OCI-LY1 (cell line): ENCODE measurements around the gene MBD5.

Experiments
- H2AFZ ChIP-seq: fragments of 200-600 bp; sonication (generic), shearing (Covaris generic); 2 replicates; pipeline ENCODE4 v1.6.0; 2014; ENCODE audit warnings: antibody characterized with exemption, mild to moderate bottlenecking, low read length
- H3F3A ChIP-seq: fragments of 200-600 bp; sonication (generic), shearing (Covaris generic); 2 replicates; pipeline ENCODE4 v1.6.0; 2014; ENCODE audit warnings: mild to moderate bottlenecking, antibody characterized with exemption, low read length, moderate library complexity; ENCODE audit not compliant: insufficient read depth
- H3K27ac ChIP-seq: fragments of 200-600 bp; sonication (generic); 2 replicates; pipeline ENCODE4 v1.5.1; 2014; ENCODE audit warnings: low read length, mixed run types, mild to moderate bottlenecking, low read depth; ENCODE audit not compliant: poor library complexity, severe bottlenecking
- H3K27me3 ChIP-seq: fragments of 200-600 bp; sonication (generic); 2 replicates; pipeline ENCODE4 v1.6.0; 2014; ENCODE audit warnings: antibody characterized with exemption, mild to moderate bottlenecking, low read length, moderate library complexity; ENCODE audit not compliant: insufficient read depth
- H3K36me3 ChIP-seq: fragments of 200-600 bp; sonication (generic); 2 replicates; pipeline ENCODE4 v1.6.1; 2014; ENCODE audit warnings: mild to moderate bottlenecking, antibody characterized with exemption, low read length, moderate library complexity, mixed read lengths; ENCODE audit not compliant: insufficient read depth
- H3K4me1 ChIP-seq: fragments of 200-600 bp; sonication (generic); 2 replicates; pipeline ENCODE4 v1.5.1; 2014; ENCODE audit warnings: mild to moderate bottlenecking, low read length, moderate library complexity; ENCODE audit not compliant: insufficient read depth, severe bottlenecking
- H3K4me2 ChIP-seq: fragments of 200-600 bp; sonication (generic), shearing (Covaris generic); 2 replicates; pipeline ENCODE4 v1.6.1; 2014; ENCODE audit warnings: low read length
- H3K4me3 ChIP-seq: fragments of 200-600 bp; sonication (generic); 2 replicates; pipeline ENCODE4 v1.5.1; 2014; ENCODE audit warnings: low read length, low read depth, mild to moderate bottlenecking, mixed read lengths; ENCODE audit not compliant: poor library complexity, severe bottlenecking
- H3K79me2 ChIP-seq: fragments of 200-600 bp; shearing (Covaris generic); 2 replicates; pipeline ENCODE4 v1.6.1; 2016; ENCODE audit warnings: mixed run types, low read length, mixed read lengths; ENCODE audit not compliant: insufficient read depth
- H3K9ac ChIP-seq: fragments of 200-600 bp; sonication (generic), shearing (Covaris generic); 2 replicates; pipeline ENCODE4 v1.6.1; 2014; ENCODE audit warnings: mild to moderate bottlenecking, low read length, mixed read lengths
- H3K9me2 ChIP-seq: fragments of 200-600 bp; sonication (generic), shearing (Covaris generic); 2 replicates; pipeline ENCODE4 v1.6.1; 2014; ENCODE audit warnings: low read depth, mild to moderate bottlenecking, low read length, mixed read lengths
- H3K9me3 ChIP-seq: fragments of 200-600 bp; shearing (Covaris generic); 2 replicates; pipeline ENCODE4 v1.6.1; 2014; ENCODE audit warnings: low read length, mixed read lengths
- H4K20me1 ChIP-seq: fragments of 200-600 bp; sonication (generic), shearing (Covaris generic); 2 replicates; pipeline ENCODE4 v1.6.0; 2016; ENCODE audit warnings: mild to moderate bottlenecking, low read length; ENCODE audit not compliant: insufficient read depth
- EZH2 ChIP-seq: fragments of 200-600 bp; sonication (generic), shearing (Covaris generic); IDR thresholded peaks from 2 replicates; pipeline ENCODE4 v1.8.0; 2017; ENCODE audit warnings: borderline replicate concordance, mixed run types, mild to moderate bottlenecking, antibody characterized with exemption, low read length, moderate library complexity, mixed read lengths
- TF ChIP-seq, protein P1 (sequence below): fragments of 200-600 bp; sonication (generic), shearing (Covaris generic); IDR thresholded peaks from 2 replicates; pipeline ENCODE4 v1.5.1; 2017; ENCODE audit warnings: mild to moderate bottlenecking, antibody characterized with exemption, low read length, moderate library complexity, mixed read lengths

The MBD5 gene

DNA sequence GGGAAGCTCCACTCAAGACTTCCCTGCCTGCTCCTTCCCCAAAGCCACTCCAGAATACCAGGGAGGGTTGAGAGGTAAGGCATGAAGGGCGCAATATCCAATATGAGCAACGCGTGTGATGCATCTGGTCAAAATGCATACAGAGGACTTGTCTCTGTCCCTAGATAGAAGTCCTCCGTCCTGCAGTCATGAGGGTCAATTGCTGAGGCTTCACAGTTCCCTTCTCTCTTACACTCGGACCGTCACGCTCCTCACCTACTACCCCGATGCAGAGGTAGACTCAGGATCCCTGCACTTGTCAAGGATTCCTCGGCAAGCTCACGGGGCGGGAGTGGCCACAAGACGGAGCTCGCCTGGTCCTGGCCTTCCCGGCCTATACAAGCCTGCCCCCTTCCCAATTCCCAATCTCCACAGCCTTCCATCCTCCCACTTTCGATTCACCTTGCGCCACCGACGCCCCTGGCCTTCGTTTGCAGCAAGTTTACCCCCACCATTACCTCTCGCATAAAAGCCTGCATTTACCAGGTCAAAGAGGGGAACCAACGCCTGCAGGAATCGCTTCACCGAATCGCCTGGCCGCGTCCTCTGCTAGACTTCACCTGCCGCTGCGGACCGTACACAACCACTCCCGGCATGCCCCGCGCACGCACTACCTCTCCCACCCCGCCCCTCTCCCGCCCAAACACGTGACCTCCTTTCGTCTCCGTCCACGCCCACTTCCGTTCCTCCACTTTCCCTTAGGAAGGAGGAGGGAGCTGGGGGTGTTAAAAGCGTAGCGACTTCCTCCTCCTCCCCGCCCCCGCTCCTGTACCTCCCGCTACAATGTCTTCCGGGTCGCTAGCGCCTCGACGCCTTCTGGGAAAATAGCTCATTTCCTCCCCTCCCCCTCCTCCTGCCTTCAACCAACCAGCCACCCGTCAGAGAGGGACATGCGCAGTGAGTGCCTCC lies 506 bp upstream of the MBD5 start, which contains the start of gene ORC4:
Gene ORC4 (minus strand): TSS at position 627 of the 948 bp plus-strand sequence. CDS start 44,779 bp downstream, outside the sequence.
- TF ChIP-seq EZH2: no peak
- TF ChIP-seq, protein P1, sequence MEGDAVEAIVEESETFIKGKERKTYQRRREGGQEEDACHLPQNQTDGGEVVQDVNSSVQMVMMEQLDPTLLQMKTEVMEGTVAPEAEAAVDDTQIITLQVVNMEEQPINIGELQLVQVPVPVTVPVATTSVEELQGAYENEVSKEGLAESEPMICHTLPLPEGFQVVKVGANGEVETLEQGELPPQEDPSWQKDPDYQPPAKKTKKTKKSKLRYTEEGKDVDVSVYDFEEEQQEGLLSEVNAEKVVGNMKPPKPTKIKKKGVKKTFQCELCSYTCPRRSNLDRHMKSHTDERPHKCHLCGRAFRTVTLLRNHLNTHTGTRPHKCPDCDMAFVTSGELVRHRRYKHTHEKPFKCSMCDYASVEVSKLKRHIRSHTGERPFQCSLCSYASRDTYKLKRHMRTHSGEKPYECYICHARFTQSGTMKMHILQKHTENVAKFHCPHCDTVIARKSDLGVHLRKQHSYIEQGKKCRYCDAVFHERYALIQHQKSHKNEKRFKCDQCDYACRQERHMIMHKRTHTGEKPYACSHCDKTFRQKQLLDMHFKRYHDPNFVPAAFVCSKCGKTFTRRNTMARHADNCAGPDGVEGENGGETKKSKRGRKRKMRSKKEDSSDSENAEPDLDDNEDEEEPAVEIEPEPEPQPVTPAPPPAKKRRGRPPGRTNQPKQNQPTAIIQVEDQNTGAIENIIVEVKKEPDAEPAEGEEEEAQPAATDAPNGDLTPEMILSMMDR: no peak; the same call in 1 of the 2 replicates

DNA sequence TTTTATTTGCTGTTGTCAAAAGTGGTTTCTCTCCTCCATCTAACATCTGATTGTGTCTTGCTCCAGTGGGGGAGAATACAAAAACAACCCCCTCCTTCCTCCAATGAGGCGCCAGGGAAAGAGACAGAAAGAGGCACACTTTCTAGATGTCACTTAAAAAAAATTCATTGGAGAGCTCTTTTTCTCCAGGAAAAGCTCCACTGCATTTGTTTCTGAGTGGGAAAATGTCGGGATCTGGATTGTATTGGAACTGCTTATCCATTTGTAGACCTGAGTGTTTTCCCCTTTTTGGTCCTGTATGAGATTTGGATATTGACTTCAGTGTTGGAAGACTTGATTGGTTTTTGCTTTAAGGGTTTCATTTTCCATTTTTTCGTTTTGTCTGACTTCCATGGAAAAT lies 995 bp downstream of the MBD5 start:
- Histone ChIP-seq H3K4me1 (peaks cover 49% of the 10 kb centered on the region), H3F3A (no peaks in the 10 kb centered on the region), H3K36me3 (0 out of 2 replicates have a peak, but pooled peaks cover 7% of the 10 kb centered on the region), H3K9ac (peak overlapping the region; percentile 94), H3K4me2 (peak overlapping the region; percentile 96), H4K20me1 (no peaks in the 10 kb centered on the region), H3K27me3 (no peaks in the 10 kb centered on the region), H2AFZ (no peak overlapping the region), H3K27ac (peak overlapping the region; percentile 86), H3K79me2 (peaks cover 88% of the 10 kb centered on the region), H3K4me3 (peak overlapping the region; percentile 78), H3K9me3 (no peaks in the 10 kb centered on the region), H3K9me2 (no peaks in the 10 kb centered on the region)
- TF ChIP-seq, protein P1: no peak
- no peak for TF ChIP-seq EZH2

More for the DNA sequence above, 506 bp upstream of the MBD5 start, which contains the start of gene ORC4:
- Histone ChIP-seq H4K20me1 (no peaks in the 10 kb centered on the region), H3K4me3 (peak within 1 kb of the TSS; percentile 78), H3K79me2 (peaks cover 80% of the 10 kb centered on the region), H3K4me2 (peak within 1 kb of the TSS; percentile 96), H3K27me3 (no peaks in the 10 kb centered on the region), H3F3A (no peaks in the 10 kb centered on the region), H3K9ac (peak within 1 kb of the TSS; percentile 94), H3K4me1 (peaks cover 49% of the 10 kb centered on the region), H3K9me2 (no peaks in the 10 kb centered on the region), H3K9me3 (no peaks in the 10 kb centered on the region), H3K27ac (peak within 1 kb of the TSS; percentile 86), H2AFZ (no peak within 1 kb of the TSS), H3K36me3 (0 out of 2 replicates have a peak, but pooled peaks cover 7% of the 10 kb centered on the region)

DNA sequence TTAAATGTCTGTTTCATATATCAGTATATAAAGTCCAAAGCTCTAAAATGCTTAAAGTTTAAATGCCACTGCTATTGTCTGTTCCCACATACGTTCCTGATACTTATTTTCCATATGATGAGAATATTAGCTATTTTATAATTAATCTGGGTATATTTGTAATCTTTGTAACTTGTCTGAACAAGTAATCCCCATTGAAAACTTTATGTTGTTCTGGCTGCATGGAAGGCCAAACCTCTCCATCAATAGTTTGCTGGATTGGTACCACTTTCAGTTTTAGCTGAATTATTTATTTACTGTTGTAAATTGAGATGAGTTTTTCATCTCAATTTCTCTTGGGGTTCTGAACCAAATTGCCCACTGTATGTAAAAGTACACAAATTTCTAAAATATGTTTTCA lies 1.5 kb downstream of the MBD5 start:
- Histone ChIP-seq H4K20me1 (no peaks in the 10 kb centered on the region), H3K27ac (peak overlapping the region; percentile 86), H3F3A (no peaks in the 10 kb centered on the region), H3K9me3 (no peaks in the 10 kb centered on the region), H3K9ac (peak overlapping the region; percentile 94), H3K4me3 (peak overlapping the region; percentile 78), H3K4me2 (peak overlapping the region; percentile 96), H3K9me2 (no peaks in the 10 kb centered on the region), H3K36me3 (0 out of 2 replicates have a peak, but pooled peaks cover 7% of the 10 kb centered on the region), H2AFZ (no peak overlapping the region), H3K27me3 (no peaks in the 10 kb centered on the region), H3K79me2 (peaks cover 88% of the 10 kb centered on the region), H3K4me1 (peaks cover 49% of the 10 kb centered on the region)
- no peak for TF ChIP-seq EZH2
- TF ChIP-seq, protein P1: no peak
